ENCODE data around the gene ACTN1.
A peak's percentile ranks its signal among the peaks of the same experiment; 100 is the strongest.

Gene ACTN1

GRCh38 chr14:68951800-68952530 is 27.1 kb downstream of the ACTN1 start:
- Mint-ChIP-seq H3K27ac (peak overlapping the region; percentile 76), H3K4me1 (peaks cover 91% of the 10 kb centered on the region), H3K36me3 (peaks cover 4% of the 10 kb centered on the region), H3K4me3 (no peak overlapping the region), H3K9me3 (no peaks in the 10 kb centered on the region), H3K27me3 (no peaks in the 10 kb centered on the region)

GRCh38 chr14:68951035-68951797 is 27.9 kb downstream of the ACTN1 start:
- Mint-ChIP-seq H3K36me3 (peaks cover 2% of the 10 kb centered on the region), H3K27me3 (no peaks in the 10 kb centered on the region), H3K27ac (peak overlapping the region; percentile 84), H3K4me1 (peaks cover 91% of the 10 kb centered on the region), H3K9me3 (no peaks in the 10 kb centered on the region), H3K4me3 (no peak overlapping the region)

GRCh38 chr14:68950111-68950510 is 29.0 kb downstream of the ACTN1 start:
- H3K4me1 Mint-ChIP-seq, result peaks cover 91% of the 10 kb centered on the region
- H3K9me3 Mint-ChIP-seq, result no peaks in the 10 kb centered on the region
- no peaks in the 10 kb centered on the region for H3K27me3 Mint-ChIP-seq
- no peak overlapping the region for H3K4me3 Mint-ChIP-seq
- H3K27ac Mint-ChIP-seq, result peak overlapping the region; percentile 12
- peaks cover 2% of the 10 kb centered on the region for H3K36me3 Mint-ChIP-seq

GRCh38 chr14:68949601-68949965 is 29.5 kb downstream of the ACTN1 start:
- peaks cover 2% of the 10 kb centered on the region for H3K36me3 Mint-ChIP-seq
- H3K27me3 Mint-ChIP-seq, result no peaks in the 10 kb centered on the region
- no peaks in the 10 kb centered on the region for H3K9me3 Mint-ChIP-seq
- H3K4me1 Mint-ChIP-seq, result peaks cover 91% of the 10 kb centered on the region
- peak overlapping the region; percentile 19 for H3K4me3 Mint-ChIP-seq
- peak overlapping the region; percentile 13 for H3K27ac Mint-ChIP-seq

DNA sequence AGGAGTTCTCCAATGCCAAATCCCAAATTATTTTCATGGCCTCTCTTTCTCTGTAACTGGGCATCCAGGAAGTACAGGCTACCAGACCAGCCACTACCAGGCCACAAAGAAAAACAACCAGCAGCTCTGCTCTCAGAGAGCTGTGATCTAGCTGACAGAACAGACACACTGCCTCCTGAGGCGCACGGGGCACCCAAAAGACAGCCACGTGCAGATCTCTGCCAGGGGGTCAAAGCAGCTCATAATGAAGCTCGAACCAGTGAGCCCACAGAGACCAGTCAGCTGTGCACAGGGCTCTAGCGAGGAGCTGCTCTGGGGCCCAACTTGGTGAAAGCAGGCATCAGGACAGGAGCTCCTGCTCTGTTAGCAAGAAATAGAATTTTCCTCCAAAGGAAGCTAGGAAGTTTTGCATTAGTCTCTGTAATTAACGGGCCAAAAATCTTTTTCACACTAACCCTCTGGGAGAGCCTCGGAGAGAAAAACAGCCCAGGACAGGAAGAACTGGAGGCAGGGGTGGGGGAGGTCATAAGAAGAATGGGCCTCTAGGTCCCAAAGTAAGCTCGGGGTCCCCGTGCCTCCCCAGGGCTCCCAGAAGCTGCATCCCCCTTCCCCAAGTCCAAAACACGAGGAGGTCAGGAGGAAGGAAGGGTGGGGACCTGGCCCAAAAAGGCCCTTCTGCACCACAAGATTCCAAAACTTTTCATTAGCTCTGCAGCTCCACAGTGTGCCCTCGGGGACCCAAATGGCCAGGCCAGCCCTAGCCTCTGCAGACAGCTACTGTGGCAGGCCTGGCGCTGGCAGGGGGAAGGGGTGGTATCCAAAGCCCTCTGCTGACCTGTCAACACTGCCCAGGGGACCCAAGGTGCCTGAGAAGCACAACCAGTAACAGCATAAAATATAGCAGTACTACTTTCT is 30.2 kb downstream of the ACTN1 start:
- Mint-ChIP-seq H3K27ac (peak overlapping the region; percentile 89), H3K4me3 (peak overlapping the region; percentile 26), H3K27me3 (no peaks in the 10 kb centered on the region), H3K9me3 (no peaks in the 10 kb centered on the region), H3K36me3 (peaks cover 2% of the 10 kb centered on the region), H3K4me1 (peaks cover 93% of the 10 kb centered on the region)

DNA sequence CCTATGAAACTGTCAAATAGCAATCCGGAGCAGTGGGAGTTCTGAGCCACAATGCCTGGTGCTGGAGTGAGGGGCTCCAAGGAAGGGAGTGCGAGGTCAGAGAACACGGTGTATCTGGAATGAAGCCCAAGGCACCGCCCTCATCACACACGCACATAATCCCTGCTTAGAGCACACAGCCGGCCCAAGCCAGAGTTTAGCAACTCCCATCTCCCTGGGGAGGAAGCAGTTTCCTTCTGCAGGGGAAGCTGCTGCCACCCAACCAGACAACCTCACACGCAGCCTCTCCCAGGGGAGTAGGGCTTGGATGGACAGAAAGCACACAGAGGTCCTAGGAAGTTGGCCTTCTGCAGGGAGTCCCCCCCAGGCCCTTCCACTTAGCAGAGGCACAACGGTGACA is 31.3 kb downstream of the ACTN1 start:
- H3K4me3 Mint-ChIP-seq, result no peak overlapping the region
- H3K27me3 Mint-ChIP-seq, result no peaks in the 10 kb centered on the region
- peaks cover 96% of the 10 kb centered on the region for H3K4me1 Mint-ChIP-seq
- peak overlapping the region; percentile 89 for H3K27ac Mint-ChIP-seq
- no peaks in the 10 kb centered on the region for H3K9me3 Mint-ChIP-seq
- peaks cover 2% of the 10 kb centered on the region for H3K36me3 Mint-ChIP-seq

DNA sequence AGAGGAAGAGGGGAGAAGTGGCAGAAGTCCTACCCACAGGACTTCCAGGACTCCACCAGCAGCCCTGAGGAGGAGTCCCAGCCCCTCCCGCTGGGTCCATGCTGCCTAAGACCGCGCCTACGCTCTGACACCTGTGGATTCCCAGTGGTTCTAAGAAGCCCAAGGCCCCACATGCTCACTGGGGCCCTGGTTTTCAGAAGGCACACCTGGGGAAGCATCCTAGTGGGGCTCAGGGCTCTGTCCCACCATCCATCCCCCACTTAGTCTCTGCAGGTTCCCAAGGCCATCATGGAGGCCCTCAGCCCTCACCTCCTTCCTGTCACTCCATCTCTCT is 32.6 kb downstream of the ACTN1 start:
- Mint-ChIP-seq H3K4me3 (peak overlapping the region; percentile 68), H3K27ac (peak overlapping the region; percentile 81), H3K4me1 (peaks cover 96% of the 10 kb centered on the region), H3K27me3 (no peaks in the 10 kb centered on the region), H3K36me3 (peaks cover 2% of the 10 kb centered on the region), H3K9me3 (no peaks in the 10 kb centered on the region)

DNA sequence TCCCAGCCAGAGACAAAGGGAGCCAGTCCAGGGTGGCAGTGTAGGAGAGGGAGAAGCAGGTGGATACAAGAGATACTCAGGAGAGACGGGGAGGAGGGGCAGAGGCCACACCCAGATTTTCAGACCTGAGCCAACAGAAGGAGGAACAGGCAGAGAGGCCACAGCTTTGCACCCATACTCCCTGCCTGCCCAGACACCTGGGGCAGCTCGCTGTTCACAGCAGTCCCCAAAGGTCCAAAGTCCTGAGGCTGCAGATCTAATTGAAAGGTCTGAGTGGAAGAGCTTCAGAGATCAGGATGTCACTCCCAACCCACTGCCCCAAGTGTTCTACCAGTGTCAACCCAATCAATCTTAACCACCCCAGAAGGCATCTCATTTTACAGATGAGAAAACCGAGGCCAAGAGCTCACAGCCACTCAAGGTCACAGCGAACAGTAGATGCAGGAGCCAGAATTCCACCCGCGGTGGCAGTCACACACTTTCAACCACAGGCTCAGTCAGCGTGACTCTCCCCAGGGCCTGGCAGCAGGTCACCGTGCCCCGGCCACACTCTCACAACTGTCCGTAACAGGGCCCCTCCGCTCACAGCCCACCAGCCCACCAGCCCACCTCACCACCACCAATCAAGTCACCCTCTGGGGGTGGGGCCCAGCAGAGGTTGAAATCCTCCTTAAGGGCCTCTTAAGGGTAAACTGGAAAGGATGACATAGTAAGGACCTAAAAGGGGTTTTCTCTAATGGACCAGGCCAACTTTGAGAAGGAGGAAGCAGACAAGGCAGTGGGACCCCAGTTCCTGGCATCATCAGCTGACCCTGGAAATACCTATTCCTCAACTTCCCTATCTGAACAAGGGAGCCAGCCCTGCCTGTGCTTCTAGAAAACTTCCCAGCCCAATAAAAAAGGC is 33.3 kb downstream of the ACTN1 start:
- Mint-ChIP-seq H3K9me3 (no peaks in the 10 kb centered on the region), H3K4me1 (peaks cover 94% of the 10 kb centered on the region), H3K36me3 (peaks cover 2% of the 10 kb centered on the region), H3K4me3 (peak overlapping the region; percentile 61), H3K27ac (peak overlapping the region; percentile 81), H3K27me3 (no peaks in the 10 kb centered on the region)

- H3K27ac Mint-ChIP-seq, result peak overlapping the region; percentile 81
- no peaks in the 10 kb centered on the region for H3K9me3 Mint-ChIP-seq
- no peaks in the 10 kb centered on the region for H3K27me3 Mint-ChIP-seq
- H3K36me3 Mint-ChIP-seq, result peaks cover 2% of the 10 kb centered on the region
- peaks cover 95% of the 10 kb centered on the region for H3K4me1 Mint-ChIP-seq
- peak overlapping the region; percentile 61 for H3K4me3 Mint-ChIP-seq
Measured at GRCh38 chr14:68945190-68945584, 33.9 kb downstream of the ACTN1 start.

DNA sequence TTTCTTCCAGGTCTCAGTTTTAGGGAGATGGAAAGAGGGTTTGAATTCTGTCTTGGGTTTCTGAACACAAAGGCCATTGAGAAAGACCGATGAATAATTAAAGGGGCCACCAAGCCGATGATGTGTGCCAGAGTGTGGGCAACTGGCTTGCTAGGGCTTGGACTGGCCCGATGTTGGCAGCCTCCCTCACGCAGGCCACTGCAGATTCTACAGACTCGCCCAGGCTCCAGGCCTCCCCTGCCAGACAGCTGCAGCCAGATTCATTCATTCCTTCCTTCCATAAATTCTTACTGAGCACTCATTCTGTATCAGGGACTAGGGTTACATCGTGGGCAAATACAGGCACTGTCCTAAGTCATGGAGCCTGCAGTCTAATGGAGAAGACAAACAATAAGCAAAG is 34.9 kb downstream of the ACTN1 start:
- Mint-ChIP-seq H3K4me3 (no peak overlapping the region), H3K36me3 (no peaks in the 10 kb centered on the region), H3K4me1 (peaks cover 95% of the 10 kb centered on the region), H3K27ac (no peak overlapping the region), H3K9me3 (no peaks in the 10 kb centered on the region), H3K27me3 (no peaks in the 10 kb centered on the region)

DNA sequence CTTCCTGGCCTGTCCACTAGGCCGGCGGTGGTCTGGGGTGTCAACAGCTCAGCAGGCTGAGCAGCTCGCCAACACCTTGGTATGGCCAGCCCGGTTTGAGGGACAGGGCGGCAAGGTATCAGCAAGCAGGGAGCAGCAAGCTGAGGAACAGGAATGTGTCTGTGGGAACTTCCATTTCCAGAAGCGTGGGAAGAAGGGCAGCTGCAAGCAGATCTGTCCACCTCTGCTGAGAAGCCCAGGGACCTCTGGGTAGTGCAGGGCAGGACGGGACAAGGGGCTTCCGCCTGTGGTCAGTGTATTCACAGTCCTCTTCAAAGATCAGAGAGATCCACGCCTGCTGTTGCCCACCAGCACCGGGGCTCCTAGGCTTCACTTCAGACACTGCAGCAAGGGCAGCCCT is 36.0 kb downstream of the ACTN1 start:
- Mint-ChIP-seq H3K9me3 (no peaks in the 10 kb centered on the region), H3K4me3 (no peak overlapping the region), H3K27me3 (no peaks in the 10 kb centered on the region), H3K27ac (peak overlapping the region; percentile 52), H3K36me3 (no peaks in the 10 kb centered on the region), H3K4me1 (peaks cover 95% of the 10 kb centered on the region)

DNA sequence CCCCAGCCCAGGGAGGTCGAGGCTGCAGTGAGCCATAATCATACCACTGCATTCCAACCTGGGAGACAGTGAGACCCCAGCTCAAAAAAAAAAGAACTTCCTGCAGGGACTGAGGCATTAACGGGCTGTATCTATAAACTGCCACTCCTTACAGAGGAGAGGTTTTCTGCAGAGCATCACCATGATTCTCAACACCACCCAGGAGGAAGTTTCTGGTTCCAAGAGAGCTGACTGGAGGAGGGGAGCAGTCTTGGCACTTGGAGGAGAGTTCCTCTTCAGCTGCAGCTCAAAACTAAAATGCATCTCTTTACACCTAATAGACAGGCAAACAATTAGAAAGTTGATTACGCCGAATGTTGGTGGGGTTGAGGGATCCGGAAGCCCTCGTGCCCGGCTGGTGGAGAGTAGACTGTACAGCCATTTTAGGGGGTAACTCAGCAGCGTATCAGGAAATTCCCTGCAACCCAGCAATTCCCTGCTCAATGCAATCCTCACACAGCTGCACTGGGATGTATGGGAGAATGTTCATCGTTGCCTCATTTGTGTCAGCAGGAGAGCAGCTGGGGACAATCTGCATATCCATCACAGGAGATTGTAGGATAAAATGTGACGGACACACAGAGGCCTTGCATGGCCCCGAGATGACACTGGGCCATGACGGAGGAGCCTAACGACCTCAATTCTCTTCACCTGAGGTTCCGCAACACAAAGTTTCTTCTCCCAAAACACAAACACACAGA is 36.6 kb downstream of the ACTN1 start:
- Mint-ChIP-seq H3K27me3 (no peaks in the 10 kb centered on the region), H3K4me1 (peaks cover 95% of the 10 kb centered on the region), H3K36me3 (no peaks in the 10 kb centered on the region), H3K27ac (peak overlapping the region; percentile 52), H3K4me3 (no peak overlapping the region), H3K9me3 (no peaks in the 10 kb centered on the region)

- Mint-ChIP-seq H3K4me3 (no peak overlapping the region), H3K9me3 (no peaks in the 10 kb centered on the region), H3K36me3 (no peaks in the 10 kb centered on the region), H3K4me1 (peaks cover 95% of the 10 kb centered on the region), H3K27ac (no peak overlapping the region), H3K27me3 (no peaks in the 10 kb centered on the region)
Measured at GRCh38 chr14:68941820-68942219, 37.3 kb downstream of the ACTN1 start.

- peaks cover 95% of the 10 kb centered on the region for H3K4me1 Mint-ChIP-seq
Measured at GRCh38 chr14:68940614-68941185, 38.4 kb downstream of the ACTN1 start.

More at GRCh38 chr14:68940614-68941185, 38.4 kb downstream of the ACTN1 start:
- Mint-ChIP-seq H3K4me3 (no peak overlapping the region), H3K27ac (peak overlapping the region; percentile 65), H3K36me3 (no peaks in the 10 kb centered on the region), H3K27me3 (no peaks in the 10 kb centered on the region), H3K9me3 (no peaks in the 10 kb centered on the region)
